Measurements from ENCODE around the gene E4F1.
A peak's percentile ranks its signal among the peaks of the same experiment; 100 is the strongest.

The E4F1 gene

GRCh38 chr16:2206780-2207433 lies 16.5 kb upstream of the E4F1 start:
- TF ChIP-seq EZH2phosphoT487 (IDR thresholded peaks at IDR 0.05; ENCODE audit: borderline replicate concordance, low read length) (no peak), CTCF (IDR thresholded peaks at IDR 0.05; ENCODE audit: low read depth, low read length, poor library complexity, severe bottlenecking) (no peak)
- Histone ChIP-seq H3K79me2 (ENCODE audit: control insufficient read depth, low read length) (peaks cover 28% of the 10 kb centered on the region), H3K9me3 (ENCODE audit: control insufficient read depth, insufficient read depth, low read length) (no peaks in the 10 kb centered on the region), H3F3A (ENCODE audit: control insufficient read depth, insufficient read depth) (no peaks in the 10 kb centered on the region), H3K4me3 (ENCODE audit: low read length) (peak overlapping the region; percentile 96), H3K36me3 (ENCODE audit: control insufficient read depth, low read length) (peaks cover 48% of the 10 kb centered on the region), H3K4me2 (ENCODE audit: low read length) (peak overlapping the region; percentile 99), H3K4me1 (ENCODE audit: control insufficient read depth, low read length) (peaks cover 20% of the 10 kb centered on the region), H3K27ac (ENCODE audit: low read depth, low read length) (no peak overlapping the region), H4K20me1 (ENCODE audit: control insufficient read depth, insufficient read depth, low read depth, low read length) (no peaks in the 10 kb centered on the region), H3K9me2 (replicated peaks; ENCODE audit: control insufficient read depth, low read length) (no peaks in the 10 kb centered on the region), H3K27me3 (ENCODE audit: control insufficient read depth, low read length) (no peaks in the 10 kb centered on the region; the same call in 1 of the 2 replicates)

DNA sequence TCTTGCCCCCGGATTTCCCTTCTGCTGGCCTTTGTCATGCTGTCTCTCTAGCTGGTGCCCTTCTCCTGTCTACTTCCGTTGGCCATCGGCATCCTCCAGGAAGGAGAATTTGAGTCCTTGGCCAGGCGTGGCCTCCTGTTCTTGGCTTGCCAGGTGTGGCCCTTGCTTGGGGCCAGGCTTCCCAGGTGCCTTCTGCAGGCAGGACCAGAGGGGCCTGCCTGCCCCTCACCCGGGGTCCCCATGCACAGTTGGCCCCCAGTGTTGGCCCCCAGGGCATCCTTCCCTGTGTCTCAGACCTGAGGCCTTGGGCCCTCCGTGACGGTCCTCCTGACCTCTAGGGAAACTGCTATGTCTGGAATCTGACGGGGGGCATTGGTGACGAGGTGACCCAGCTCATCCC lies 15.5 kb upstream of the E4F1 start:
- peaks cover 4% of the 10 kb centered on the region; the same call in 1 of the 2 replicates for H3F3A ChIP-seq (ENCODE audit: control insufficient read depth, insufficient read depth)
- H4K20me1 ChIP-seq (ENCODE audit: control insufficient read depth, insufficient read depth, low read depth, low read length) = peaks cover 3% of the 10 kb centered on the region
- no peak overlapping the region; the same call in 1 of the 2 replicates for H3K4me2 ChIP-seq (ENCODE audit: low read length)
- H3K4me1 ChIP-seq (ENCODE audit: control insufficient read depth, low read length) = peaks cover 29% of the 10 kb centered on the region
- H3K4me3 ChIP-seq (ENCODE audit: low read length) = no peak overlapping the region
- H3K27me3 ChIP-seq (ENCODE audit: control insufficient read depth, low read length) = no peaks in the 10 kb centered on the region
- no peak overlapping the region for H3K27ac ChIP-seq (ENCODE audit: low read depth, low read length)
- peaks cover 57% of the 10 kb centered on the region for H3K36me3 ChIP-seq (ENCODE audit: control insufficient read depth, low read length)
- H3K9me2 ChIP-seq (replicated peaks; ENCODE audit: control insufficient read depth, low read length) = no peaks in the 10 kb centered on the region
- TF ChIP-seq CTCF (IDR thresholded peaks at IDR 0.05; ENCODE audit: low read depth, low read length, poor library complexity, severe bottlenecking) = no peak
- no peak for TF ChIP-seq EZH2phosphoT487 (IDR thresholded peaks at IDR 0.05; ENCODE audit: borderline replicate concordance, low read length)
- peaks cover 37% of the 10 kb centered on the region for H3K79me2 ChIP-seq (ENCODE audit: control insufficient read depth, low read length)
- no peaks in the 10 kb centered on the region for H3K9me3 ChIP-seq (ENCODE audit: control insufficient read depth, insufficient read depth, low read length)

GRCh38 chr16:2208308-2208707 lies 15.1 kb upstream of the E4F1 start:
- H3K27me3 ChIP-seq (ENCODE audit: control insufficient read depth, low read length) = no peaks in the 10 kb centered on the region
- peaks cover 42% of the 10 kb centered on the region for H3K79me2 ChIP-seq (ENCODE audit: control insufficient read depth, low read length)
- no peak overlapping the region for H3K27ac ChIP-seq (ENCODE audit: low read depth, low read length)
- H3K4me2 ChIP-seq (ENCODE audit: low read length) = no peak overlapping the region
- H3K9me2 ChIP-seq (replicated peaks; ENCODE audit: control insufficient read depth, low read length) = no peaks in the 10 kb centered on the region
- no peak overlapping the region for H3K4me3 ChIP-seq (ENCODE audit: low read length)
- peaks cover 34% of the 10 kb centered on the region for H3K4me1 ChIP-seq (ENCODE audit: control insufficient read depth, low read length)
- peaks cover 62% of the 10 kb centered on the region for H3K36me3 ChIP-seq (ENCODE audit: control insufficient read depth, low read length)
- H3F3A ChIP-seq (ENCODE audit: control insufficient read depth, insufficient read depth) = peaks cover 7% of the 10 kb centered on the region; the same call in 1 of the 2 replicates
- TF ChIP-seq EZH2phosphoT487 (IDR thresholded peaks at IDR 0.05; ENCODE audit: borderline replicate concordance, low read length) (no peak), CTCF (IDR thresholded peaks at IDR 0.05; ENCODE audit: low read depth, low read length, poor library complexity, severe bottlenecking) (no peak)
- no peaks in the 10 kb centered on the region for H3K9me3 ChIP-seq (ENCODE audit: control insufficient read depth, insufficient read depth, low read length)
- peaks cover 7% of the 10 kb centered on the region for H4K20me1 ChIP-seq (ENCODE audit: control insufficient read depth, insufficient read depth, low read depth, low read length)
